ENCODE results near the gene DAB2. TPM values are rescaled to one million over a fixed set of nuclear protein-coding genes. Genes with fewer than 3 reads are reported as not detected.

The DAB2 gene
- total RNA-seq, 4 donors from 2014 or later, result 7.2 to 18.5 (median 16.3) TPM

GRCh38 chr5:39440192-39440957 is 15.6 kb upstream of the DAB2 start:
- no peaks in the 10 kb centered on the region for H3K36me3 ChIP-seq
- no peak overlapping the region for H3K27ac ChIP-seq
- ATAC-seq (no peak), DNase-seq (no peak)
- no peaks in the 10 kb centered on the region for H3K9me3 ChIP-seq
- no peaks in the 10 kb centered on the region for H3K27me3 ChIP-seq
- H3K4me1 ChIP-seq, result no peaks in the 10 kb centered on the region
- in situ Hi-C loops (cut with MboI; ENCODE audit: low sequenced_read_pairs in 4 of 4) (no loop called here), intact Hi-C loops (cut with DNase I; ENCODE audit: low total_unique reads) (no loop called here)
- no peak overlapping the region for H3K4me3 ChIP-seq
- TF ChIP-seq CTCF (IDR thresholded peaks at IDR 0.05 in 4 of 5, conservative IDR thresholded peaks at IDR 0.05 in 1 of 5), result no peak
- no peak for TF ChIP-seq POLR2A (IDR thresholded peaks at IDR 0.05)

GRCh38 chr5:39439582-39440162 is 14.9 kb upstream of the DAB2 start:
- H3K36me3 ChIP-seq, result no peaks in the 10 kb centered on the region
- H3K4me1 ChIP-seq, result no peaks in the 10 kb centered on the region
- H3K27me3 ChIP-seq, result no peaks in the 10 kb centered on the region
- in situ Hi-C loops (cut with MboI; ENCODE audit: low sequenced_read_pairs in 4 of 4) (no loop called here), intact Hi-C loops (cut with DNase I; ENCODE audit: low total_unique reads) (no loop called here)
- H3K9me3 ChIP-seq, result no peaks in the 10 kb centered on the region
- H3K4me3 ChIP-seq, result no peak overlapping the region
- DNase-seq (no peak), ATAC-seq (no peak)
- no peak overlapping the region for H3K27ac ChIP-seq
- TF ChIP-seq CTCF (IDR thresholded peaks at IDR 0.05 in 4 of 5, conservative IDR thresholded peaks at IDR 0.05 in 1 of 5) (no peak), POLR2A (IDR thresholded peaks at IDR 0.05) (no peak)

- Histone ChIP-seq H3K4me1 (no peaks in the 10 kb centered on the region), H3K36me3 (no peaks in the 10 kb centered on the region), H3K4me3 (no peak overlapping the region), H3K9me3 (no peaks in the 10 kb centered on the region), H3K27me3 (no peaks in the 10 kb centered on the region), H3K27ac (no peak overlapping the region)
- intact Hi-C loops (cut with DNase I; ENCODE audit: low total_unique reads) (no loop called here), in situ Hi-C loops (cut with MboI; ENCODE audit: low sequenced_read_pairs in 4 of 4) (no loop called here)
- TF ChIP-seq CTCF (IDR thresholded peaks at IDR 0.05 in 4 of 5, conservative IDR thresholded peaks at IDR 0.05 in 1 of 5) (no peak), POLR2A (IDR thresholded peaks at IDR 0.05) (no peak)
- ATAC-seq (no peak), DNase-seq (no peak)
Observed at GRCh38 chr5:39437467-39437866, 12.7 kb upstream of the DAB2 start.

- DNase-seq, result no peak
- Histone ChIP-seq H3K27ac (no peak overlapping the region), H3K9me3 (no peaks in the 10 kb centered on the region), H3K4me1 (no peaks in the 10 kb centered on the region), H3K36me3 (no peaks in the 10 kb centered on the region), H3K27me3 (no peaks in the 10 kb centered on the region), H3K4me3 (no peak overlapping the region)
- TF ChIP-seq CTCF (IDR thresholded peaks at IDR 0.05 in 4 of 5, conservative IDR thresholded peaks at IDR 0.05 in 1 of 5) (no peak), POLR2A (IDR thresholded peaks at IDR 0.05) (no peak)
- no peak for ATAC-seq
- intact Hi-C loops (cut with DNase I; ENCODE audit: low total_unique reads) (no loop called here), in situ Hi-C loops (cut with MboI; ENCODE audit: low sequenced_read_pairs in 4 of 4) (no loop called here)
Observed at GRCh38 chr5:39433848-39434247, 9.1 kb upstream of the DAB2 start.

All from gastrocnemius medialis (tissue), 4 donors.